COLO668 (cell line): ENCODE data around the gene ASTN2.

Experiments
- DNase-seq: peaks from one replicate; lab custom pipeline; 2025; ENCODE audit not compliant: unreplicated experiment; lab: John Stamatoyannopoulos, UW

ASTN2 gene

GRCh38 chr9:116409638-116410037, 1005.2 kb downstream of the ASTN2 start:
- DNase-seq, result no peak

GRCh38 chr9:116409129-116409528, 1005.7 kb downstream of the ASTN2 start:
- no peak for DNase-seq

GRCh38 chr9:116406469-116406868, 1008.4 kb downstream of the ASTN2 start:
- DNase-seq, result no peak

- DNase-seq, result no peak
These were observed 1009.5 kb downstream of the ASTN2 start for GRCh38 chr9:116405321-116405720.

GRCh38 chr9:116404228-116404627, 1010.6 kb downstream of the ASTN2 start:
- DNase-seq, result no peak

GRCh38 chr9:116403171-116403570, 1011.7 kb downstream of the ASTN2 start:
- no peak for DNase-seq

GRCh38 chr9:116395699-116396037, 1019.2 kb downstream of the ASTN2 start:
- DNase-seq, result no peak

GRCh38 chr9:116394894-116395698, 1019.8 kb downstream of the ASTN2 start:
- DNase-seq, result no peak

GRCh38 chr9:116394070-116394469, 1020.8 kb downstream of the ASTN2 start:
- no peak for DNase-seq

GRCh38 chr9:116393198-116393597, 1021.7 kb downstream of the ASTN2 start:
- DNase-seq, result no peak

GRCh38 chr9:116391306-116391900, 1023.5 kb downstream of the ASTN2 start:
- no peak for DNase-seq

- DNase-seq, result no peak
These were observed 1024.3 kb downstream of the ASTN2 start for GRCh38 chr9:116390303-116391228.

- no peak for DNase-seq
These were observed 1025.1 kb downstream of the ASTN2 start for GRCh38 chr9:116389541-116390302.

- no peak for DNase-seq
These were observed 1026.7 kb downstream of the ASTN2 start for GRCh38 chr9:116387934-116388698.

GRCh38 chr9:116383936-116384335, 1030.9 kb downstream of the ASTN2 start:
- no peak for DNase-seq

- DNase-seq, result no peak
These were observed 1031.7 kb downstream of the ASTN2 start for GRCh38 chr9:116383133-116383532.

GRCh38 chr9:116382053-116382452, 1032.8 kb downstream of the ASTN2 start:
- no peak for DNase-seq

- DNase-seq, result no peak
These were observed 1033.5 kb downstream of the ASTN2 start for GRCh38 chr9:116381350-116381749.

GRCh38 chr9:116380496-116380995, 1034.3 kb downstream of the ASTN2 start:
- no peak for DNase-seq

- DNase-seq, result no peak
These were observed 1035.0 kb downstream of the ASTN2 start for GRCh38 chr9:116379821-116380220.
